Stimulated activated naive CD8-positive, alpha-beta T cell treated with anti-CD3 and anti-CD28 coated beads, Interleukin-15, Interleukin-2, amounts not matched to agents 100 ng/mL and 50 ng/mL, for 24 hours (primary cell): ENCODE data around the gene XPR1.

Experiments
- H3K27ac Mint-ChIP-seq: one replicate; pipeline ENCODE4 v1.8.0; 2021; ENCODE audit warnings: mild to moderate bottlenecking, mixed read lengths
- H3K27me3 Mint-ChIP-seq: one replicate; pipeline ENCODE4 v1.8.0; 2021; ENCODE audit warnings: mixed read lengths
- H3K36me3 Mint-ChIP-seq: one replicate; pipeline ENCODE4 v1.8.0; 2021; ENCODE audit warnings: low read depth, mixed read lengths
- H3K4me1 Mint-ChIP-seq: one replicate; pipeline ENCODE4 v1.8.0; 2021; ENCODE audit warnings: low read depth, mixed read lengths
- H3K4me3 Mint-ChIP-seq: one replicate; pipeline ENCODE4 v1.8.0; 2021; ENCODE audit warnings: mild to moderate bottlenecking, mixed read lengths
- H3K9me3 Mint-ChIP-seq: one replicate; pipeline ENCODE4 v1.8.0; 2021; ENCODE audit warnings: mixed read lengths

The XPR1 gene

GRCh38 chr1:180631766-180632325 lies at the start of gene XPR1:
XPR1 (plus strand) TSS chr1:180632022; CDS start chr1:180632202, 180 bp downstream.
- Mint-ChIP-seq H3K4me1 (peaks cover 10% of the 10 kb centered on the region), H3K4me3 (no peak within 1 kb of the TSS), H3K27ac (peak within 1 kb of the TSS; percentile 83), H3K36me3 (peaks cover 5% of the 10 kb centered on the region), H3K9me3 (no peaks in the 10 kb centered on the region), H3K27me3 (peaks cover 5% of the 10 kb centered on the region)

GRCh38 chr1:180584869-180585268 lies 47.0 kb upstream of the XPR1 start:
- peaks cover 3% of the 10 kb centered on the region for H3K27me3 Mint-ChIP-seq
- H3K27ac Mint-ChIP-seq, result peak overlapping the region; percentile 43
- H3K9me3 Mint-ChIP-seq, result peaks cover 9% of the 10 kb centered on the region
- H3K36me3 Mint-ChIP-seq, result no peaks in the 10 kb centered on the region
- H3K4me1 Mint-ChIP-seq, result peaks cover 21% of the 10 kb centered on the region
- peak overlapping the region; percentile 14 for H3K4me3 Mint-ChIP-seq

DNA sequence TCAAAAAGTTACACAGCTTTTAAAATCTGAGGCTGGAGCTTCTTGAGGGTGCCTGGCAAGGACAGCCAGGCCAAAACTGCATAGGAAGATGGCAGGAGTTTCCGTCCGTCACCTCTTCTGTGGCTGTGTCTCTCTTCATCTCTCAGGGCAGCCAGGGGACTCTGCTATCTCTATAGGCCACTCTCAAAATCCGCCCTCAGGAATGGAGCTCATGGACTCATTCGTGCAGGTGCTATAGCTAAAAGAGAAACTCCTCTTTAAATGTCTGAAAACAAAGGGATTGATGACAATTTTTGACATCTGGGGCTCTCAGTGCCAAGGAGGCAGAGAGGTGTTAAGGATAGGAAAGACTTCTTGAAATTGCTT lies 45.8 kb upstream of the XPR1 start:
- Mint-ChIP-seq H3K4me3 (no peak overlapping the region), H3K4me1 (peaks cover 21% of the 10 kb centered on the region), H3K9me3 (peaks cover 9% of the 10 kb centered on the region), H3K36me3 (no peaks in the 10 kb centered on the region), H3K27ac (peak overlapping the region; percentile 43), H3K27me3 (peaks cover 3% of the 10 kb centered on the region)

DNA sequence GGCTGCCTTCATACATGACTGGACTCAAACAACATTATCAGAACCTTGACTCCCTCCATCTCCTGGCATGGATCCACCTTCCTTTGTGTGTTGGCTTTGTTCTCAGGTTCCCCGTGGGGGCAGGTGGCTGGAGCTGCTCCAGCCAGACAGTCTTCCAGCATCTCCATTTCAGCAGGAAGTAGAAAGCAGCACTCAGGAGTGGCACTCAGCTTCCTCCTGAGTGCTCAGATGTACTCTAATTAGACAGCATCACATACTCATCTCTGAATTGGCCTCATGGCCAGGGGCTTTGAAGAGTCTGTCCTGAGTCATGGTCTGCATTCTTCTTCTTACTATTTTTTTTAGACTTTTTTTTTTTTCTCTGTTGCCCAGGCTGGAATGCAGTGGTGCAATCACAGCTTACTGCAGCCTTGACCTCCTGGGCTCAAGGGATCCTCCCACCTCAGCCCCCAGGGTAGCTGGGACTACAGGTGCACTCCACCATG lies 45.1 kb upstream of the XPR1 start:
- Mint-ChIP-seq H3K36me3 (no peaks in the 10 kb centered on the region), H3K9me3 (peaks cover 9% of the 10 kb centered on the region), H3K27ac (no peak overlapping the region), H3K4me1 (peaks cover 21% of the 10 kb centered on the region), H3K4me3 (no peak overlapping the region), H3K27me3 (peaks cover 3% of the 10 kb centered on the region)

GRCh38 chr1:180588121-180588520 lies 43.7 kb upstream of the XPR1 start:
- peaks cover 9% of the 10 kb centered on the region for H3K9me3 Mint-ChIP-seq
- H3K27me3 Mint-ChIP-seq, result peaks cover 3% of the 10 kb centered on the region
- no peak overlapping the region for H3K4me3 Mint-ChIP-seq
- H3K4me1 Mint-ChIP-seq, result peaks cover 21% of the 10 kb centered on the region
- H3K27ac Mint-ChIP-seq, result no peak overlapping the region
- no peaks in the 10 kb centered on the region for H3K36me3 Mint-ChIP-seq

DNA sequence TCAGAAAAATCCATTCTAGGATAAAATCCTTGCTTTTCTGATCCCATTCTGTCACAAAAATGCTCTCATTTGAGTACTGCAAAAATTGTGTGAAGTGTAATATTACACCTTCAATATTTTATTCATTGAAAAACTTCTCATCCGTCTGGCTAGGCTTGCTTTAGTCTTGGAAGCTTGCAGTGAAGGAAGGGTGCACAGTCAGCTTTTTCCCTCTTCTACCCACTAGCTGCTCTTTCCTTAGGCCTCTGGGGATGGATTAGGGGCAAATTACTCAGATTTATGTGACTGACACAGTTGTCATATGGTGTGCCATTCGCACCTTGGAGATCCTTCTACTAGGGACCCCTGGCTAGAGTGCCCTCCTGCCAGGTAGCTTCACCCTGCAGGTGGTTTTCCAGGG lies 40.9 kb upstream of the XPR1 start:
- Mint-ChIP-seq H3K27ac (no peak overlapping the region), H3K4me1 (peaks cover 9% of the 10 kb centered on the region), H3K36me3 (no peaks in the 10 kb centered on the region), H3K4me3 (no peak overlapping the region), H3K9me3 (peaks cover 9% of the 10 kb centered on the region), H3K27me3 (peaks cover 9% of the 10 kb centered on the region)

DNA sequence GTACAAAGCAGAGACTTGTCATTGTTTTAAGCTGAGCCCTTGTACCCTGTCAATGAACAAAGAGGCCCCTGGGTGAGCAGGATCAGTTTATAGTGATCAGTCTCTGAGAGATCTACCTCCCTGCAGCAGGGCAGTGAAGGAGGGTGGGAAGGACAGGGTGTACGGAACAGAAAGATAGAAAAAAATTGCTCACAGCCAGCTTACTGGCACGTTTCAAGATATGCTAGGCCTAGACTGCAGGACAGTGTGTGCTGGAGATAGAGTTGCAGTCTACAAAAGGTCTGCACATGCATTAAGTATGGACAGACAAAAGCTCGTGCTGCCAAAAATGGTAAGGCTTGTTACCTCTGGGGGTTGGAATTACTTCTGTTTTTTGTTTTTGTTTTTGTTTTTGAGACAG lies 38.4 kb upstream of the XPR1 start:
- H3K4me1 Mint-ChIP-seq, result no peaks in the 10 kb centered on the region
- no peaks in the 10 kb centered on the region for H3K36me3 Mint-ChIP-seq
- no peak overlapping the region for H3K27ac Mint-ChIP-seq
- peaks cover under 1% of the 10 kb centered on the region for H3K9me3 Mint-ChIP-seq
- H3K27me3 Mint-ChIP-seq, result peaks cover 9% of the 10 kb centered on the region
- H3K4me3 Mint-ChIP-seq, result no peak overlapping the region

DNA sequence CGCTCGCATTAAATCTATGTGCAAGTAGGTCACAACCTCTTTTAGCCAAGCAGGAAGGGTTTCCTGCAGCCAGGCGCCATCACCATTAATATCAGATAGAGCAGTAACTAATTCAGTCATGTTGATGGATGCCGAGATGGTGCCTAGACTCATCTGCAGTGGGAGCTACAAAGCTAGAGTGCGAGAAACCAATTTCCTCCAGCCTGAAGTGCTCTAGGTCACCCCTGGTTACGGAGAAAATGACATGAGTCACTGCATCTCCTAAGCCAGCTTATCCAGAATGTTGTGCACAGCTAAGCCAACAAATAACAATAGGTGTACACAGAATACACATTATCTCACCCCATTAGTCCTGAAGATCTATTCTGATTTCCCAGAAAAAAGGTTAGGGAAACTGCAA lies 37.1 kb upstream of the XPR1 start:
- Mint-ChIP-seq H3K4me3 (no peak overlapping the region), H3K9me3 (no peaks in the 10 kb centered on the region), H3K36me3 (no peaks in the 10 kb centered on the region), H3K27me3 (peaks cover 9% of the 10 kb centered on the region), H3K4me1 (no peaks in the 10 kb centered on the region), H3K27ac (no peak overlapping the region)

DNA sequence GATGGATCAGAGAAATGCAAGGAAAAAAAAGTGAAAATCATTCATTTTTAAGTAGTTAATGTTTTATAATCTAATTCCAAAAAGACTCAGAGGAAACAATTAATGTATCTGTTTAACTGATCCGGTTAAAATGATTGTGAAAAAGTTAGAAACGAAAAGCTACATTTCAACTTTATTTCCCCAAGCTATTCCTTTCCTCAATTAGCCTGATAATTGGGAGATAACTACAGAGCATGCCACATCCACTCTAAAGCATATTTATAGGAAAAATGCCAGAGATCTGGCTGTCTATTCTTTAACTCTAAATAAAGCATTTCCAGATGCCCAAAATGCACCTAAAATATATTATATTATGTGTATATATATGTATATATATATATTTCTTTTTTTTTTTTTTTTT lies 35.9 kb upstream of the XPR1 start:
- no peaks in the 10 kb centered on the region for H3K9me3 Mint-ChIP-seq
- no peaks in the 10 kb centered on the region for H3K36me3 Mint-ChIP-seq
- no peaks in the 10 kb centered on the region for H3K4me1 Mint-ChIP-seq
- no peak overlapping the region for H3K27ac Mint-ChIP-seq
- peaks cover 9% of the 10 kb centered on the region for H3K27me3 Mint-ChIP-seq
- H3K4me3 Mint-ChIP-seq, result no peak overlapping the region

DNA sequence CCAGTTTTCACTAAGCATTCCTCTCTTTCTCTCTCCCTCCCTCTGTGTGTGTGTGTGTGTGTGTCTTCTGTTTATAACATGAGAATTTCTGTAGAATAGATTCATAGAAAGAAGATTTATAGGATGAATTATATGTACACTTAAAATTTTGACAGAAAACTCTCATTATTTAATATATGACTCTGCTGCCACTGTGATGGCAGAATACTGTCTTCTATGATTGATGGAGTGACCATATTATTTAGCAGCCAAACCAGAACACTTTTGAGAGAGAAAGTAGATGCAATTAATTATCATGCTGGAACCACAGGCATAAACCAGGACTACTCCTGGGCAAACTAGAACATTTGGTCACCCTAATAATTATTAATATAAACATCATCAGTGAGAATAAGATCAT lies 34.3 kb upstream of the XPR1 start:
- H3K4me3 Mint-ChIP-seq, result no peak overlapping the region
- peaks cover 9% of the 10 kb centered on the region for H3K27me3 Mint-ChIP-seq
- no peaks in the 10 kb centered on the region for H3K4me1 Mint-ChIP-seq
- no peak overlapping the region for H3K27ac Mint-ChIP-seq
- H3K9me3 Mint-ChIP-seq, result no peaks in the 10 kb centered on the region
- no peaks in the 10 kb centered on the region for H3K36me3 Mint-ChIP-seq

GRCh38 chr1:180598333-180598974 lies 33.4 kb upstream of the XPR1 start:
- Mint-ChIP-seq H3K4me1 (no peaks in the 10 kb centered on the region), H3K36me3 (no peaks in the 10 kb centered on the region), H3K4me3 (no peak overlapping the region), H3K27me3 (peaks cover 9% of the 10 kb centered on the region), H3K27ac (no peak overlapping the region), H3K9me3 (no peaks in the 10 kb centered on the region)

- no peak overlapping the region for H3K27ac Mint-ChIP-seq
- H3K36me3 Mint-ChIP-seq, result no peaks in the 10 kb centered on the region
- no peaks in the 10 kb centered on the region for H3K9me3 Mint-ChIP-seq
- H3K4me1 Mint-ChIP-seq, result no peaks in the 10 kb centered on the region
- no peaks in the 10 kb centered on the region for H3K27me3 Mint-ChIP-seq
- no peak overlapping the region for H3K4me3 Mint-ChIP-seq
Observed at GRCh38 chr1:180600343-180600742, 31.5 kb upstream of the XPR1 start.

DNA sequence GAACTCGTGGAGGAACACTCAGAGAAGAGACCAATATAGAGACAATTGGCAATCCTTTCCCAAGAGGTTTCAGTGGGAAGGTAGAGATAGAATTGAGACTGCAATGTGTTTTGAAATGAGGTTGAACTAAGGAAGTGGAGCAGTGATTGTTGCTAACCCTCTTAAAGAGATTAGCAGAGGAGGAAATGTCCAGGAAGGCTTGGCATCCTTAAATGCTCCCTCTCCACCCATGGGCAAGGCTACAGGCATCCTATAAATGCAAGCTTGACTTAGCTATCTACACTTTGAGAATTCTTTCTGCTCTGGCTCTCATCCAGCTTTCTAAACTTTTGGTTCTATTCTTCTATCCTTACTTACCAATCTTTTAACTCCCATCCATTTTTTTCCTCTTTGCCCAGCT lies 30.3 kb upstream of the XPR1 start:
- no peaks in the 10 kb centered on the region for H3K4me1 Mint-ChIP-seq
- no peaks in the 10 kb centered on the region for H3K27me3 Mint-ChIP-seq
- no peaks in the 10 kb centered on the region for H3K9me3 Mint-ChIP-seq
- H3K27ac Mint-ChIP-seq, result no peak overlapping the region
- no peak overlapping the region for H3K4me3 Mint-ChIP-seq
- H3K36me3 Mint-ChIP-seq, result no peaks in the 10 kb centered on the region

GRCh38 chr1:180603223-180603849 lies 28.5 kb upstream of the XPR1 start:
- Mint-ChIP-seq H3K36me3 (no peaks in the 10 kb centered on the region), H3K9me3 (no peaks in the 10 kb centered on the region), H3K27ac (no peak overlapping the region), H3K4me1 (no peaks in the 10 kb centered on the region), H3K27me3 (no peaks in the 10 kb centered on the region), H3K4me3 (no peak overlapping the region)

GRCh38 chr1:180603850-180604226 lies 28.0 kb upstream of the XPR1 start:
- no peak overlapping the region for H3K4me3 Mint-ChIP-seq
- H3K9me3 Mint-ChIP-seq, result no peaks in the 10 kb centered on the region
- H3K4me1 Mint-ChIP-seq, result no peaks in the 10 kb centered on the region
- no peak overlapping the region for H3K27ac Mint-ChIP-seq
- no peaks in the 10 kb centered on the region for H3K36me3 Mint-ChIP-seq
- no peaks in the 10 kb centered on the region for H3K27me3 Mint-ChIP-seq

DNA sequence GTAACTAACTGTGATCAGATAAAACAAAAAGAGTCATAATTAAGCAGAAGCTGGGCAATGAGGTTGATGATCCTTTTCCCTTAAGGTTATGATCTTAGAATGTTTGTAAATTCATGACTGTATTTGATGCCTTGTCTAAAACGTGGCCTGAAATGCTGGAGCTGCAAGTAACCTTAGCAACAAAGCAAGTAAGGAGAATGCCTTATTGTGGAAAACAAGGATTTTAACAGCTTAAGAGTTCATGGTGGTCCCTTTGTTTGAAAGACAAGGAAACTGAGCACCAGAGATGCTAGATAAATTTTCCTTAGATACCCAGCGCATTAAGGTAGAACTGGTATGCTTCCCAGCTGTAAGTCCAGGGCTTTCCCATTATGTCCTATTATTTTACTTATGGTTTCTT lies 25.7 kb upstream of the XPR1 start:
- Mint-ChIP-seq H3K4me3 (no peak overlapping the region), H3K9me3 (no peaks in the 10 kb centered on the region), H3K36me3 (no peaks in the 10 kb centered on the region), H3K4me1 (peaks cover 1% of the 10 kb centered on the region), H3K27ac (no peak overlapping the region), H3K27me3 (no peaks in the 10 kb centered on the region)
